Left ventricle myocardium inferior (tissue), 1 donor: ENCODE results near the gene PEX11A. TPM values are rescaled to one million over a fixed set of nuclear protein-coding genes. Genes with fewer than 3 reads are reported as not detected.

ENCODE experiments used
- DNase-seq: peaks from one replicate; pipeline ENCODE4 v3.0.0-alpha.2; 2020
- H3K27ac ChIP-seq: fragments of 200-600 bp; replicated peaks from 2 replicates; pipeline ENCODE4 v1.8.0; 2021
- H3K27me3 ChIP-seq: fragments of 200-600 bp; 2 replicates; pipeline ENCODE4 v1.8.0; 2021; ENCODE audit warnings: low read depth
- H3K36me3 ChIP-seq: fragments of 200-600 bp; 2 replicates; pipeline ENCODE4 v1.8.0; 2021
- H3K4me1 ChIP-seq: fragments of 200-600 bp; 2 replicates; pipeline ENCODE4 v1.8.0; 2021
- H3K4me3 ChIP-seq: fragments of 200-600 bp; 2 replicates; pipeline ENCODE4 v1.8.0; 2021; ENCODE audit warnings: mild to moderate bottlenecking, moderate library complexity
- H3K9me3 ChIP-seq: fragments of 200-600 bp; replicated peaks from 2 replicates; pipeline ENCODE4 v1.8.0; 2021
- CTCF ChIP-seq: fragments of 200-600 bp; IDR thresholded peaks from 2 replicates; pipeline ENCODE4 v1.8.0; 2021; ENCODE audit warnings: antibody characterized with exemption, mild to moderate bottlenecking, borderline replicate concordance
- intact Hi-C: fragments of 100-400 bp; cut with micrococcal nuclease; formaldehyde crosslinking; loops from one replicate; pipeline ENCODE4 v1.11.0; 2022
- total RNA-seq: library from RNA; stranded (reverse); fragmentation: NEBNext Ultra II Directional; extraction: Animal tissue kit (Norgen Biotek cat#: 25700); gene quantifications from one replicate; pipeline ENCODE4 v1.2.1, GENCODE V29; 2021
- donor health status: DM: no; HTN: yes; CAD: no; lungs with severe emphysema.

PEX11A gene
- total RNA-seq, 1 donor from 2014 or later = 11.4 TPM

- Histone ChIP-seq H3K4me3 (no peak overlapping the region), H3K9me3 (no peaks in the 10 kb centered on the region), H3K36me3 (peaks cover 2% of the 10 kb centered on the region), H3K27ac (no peak overlapping the region), H3K27me3 (no peaks in the 10 kb centered on the region), H3K4me1 (peaks cover 5% of the 10 kb centered on the region)
- no peak for TF ChIP-seq CTCF
- intact Hi-C loops = no loop called here
- no peak for DNase-seq
Measured at GRCh38 chr15:89645680-89646079, 44.9 kb downstream of the PEX11A start.

GRCh38 chr15:89642106-89642505, 48.4 kb downstream of the PEX11A start:
- Histone ChIP-seq H3K36me3 (peaks cover 2% of the 10 kb centered on the region), H3K27ac (peak overlapping the region; percentile 25), H3K27me3 (no peaks in the 10 kb centered on the region), H3K4me1 (peaks cover under 1% of the 10 kb centered on the region), H3K4me3 (no peak overlapping the region), H3K9me3 (no peaks in the 10 kb centered on the region)
- intact Hi-C loops = no loop called here
- TF ChIP-seq CTCF = no peak
- DNase-seq = no peak

- peaks cover 2% of the 10 kb centered on the region for H3K36me3 ChIP-seq
- H3K27me3 ChIP-seq = no peaks in the 10 kb centered on the region
- DNase-seq = no peak
- no peaks in the 10 kb centered on the region for H3K9me3 ChIP-seq
- H3K4me3 ChIP-seq = no peak overlapping the region
- H3K4me1 ChIP-seq = no peaks in the 10 kb centered on the region
- no peak overlapping the region for H3K27ac ChIP-seq
- no peak for TF ChIP-seq CTCF
- intact Hi-C loops = no loop called here
Measured at GRCh38 chr15:89641053-89641452, 49.5 kb downstream of the PEX11A start.

DNA sequence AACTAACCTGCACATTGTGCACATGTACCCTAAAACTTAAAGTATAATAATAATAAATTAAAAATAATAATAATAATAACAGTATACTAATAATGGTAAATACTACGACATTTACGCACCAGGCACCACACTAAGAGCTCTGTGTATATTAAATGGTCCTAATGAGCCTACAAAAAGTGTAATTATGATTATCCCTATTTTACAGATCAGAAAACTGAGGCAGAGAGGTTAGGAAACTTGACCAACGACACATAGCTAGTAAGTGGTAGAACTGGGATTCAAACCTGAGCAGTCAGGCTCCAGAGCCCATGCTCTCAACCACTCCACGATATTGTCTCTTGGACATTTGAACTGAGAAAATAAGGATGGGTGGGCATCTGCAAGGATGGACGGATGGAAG, 50.3 kb downstream of the PEX11A start:
- no peak for TF ChIP-seq CTCF
- no peaks in the 10 kb centered on the region for H3K4me1 ChIP-seq
- no peaks in the 10 kb centered on the region for H3K9me3 ChIP-seq
- H3K36me3 ChIP-seq = peaks cover 2% of the 10 kb centered on the region
- no peak for DNase-seq
- no peak overlapping the region for H3K27ac ChIP-seq
- intact Hi-C loops = no loop called here
- no peaks in the 10 kb centered on the region for H3K27me3 ChIP-seq
- no peak overlapping the region for H3K4me3 ChIP-seq

DNA sequence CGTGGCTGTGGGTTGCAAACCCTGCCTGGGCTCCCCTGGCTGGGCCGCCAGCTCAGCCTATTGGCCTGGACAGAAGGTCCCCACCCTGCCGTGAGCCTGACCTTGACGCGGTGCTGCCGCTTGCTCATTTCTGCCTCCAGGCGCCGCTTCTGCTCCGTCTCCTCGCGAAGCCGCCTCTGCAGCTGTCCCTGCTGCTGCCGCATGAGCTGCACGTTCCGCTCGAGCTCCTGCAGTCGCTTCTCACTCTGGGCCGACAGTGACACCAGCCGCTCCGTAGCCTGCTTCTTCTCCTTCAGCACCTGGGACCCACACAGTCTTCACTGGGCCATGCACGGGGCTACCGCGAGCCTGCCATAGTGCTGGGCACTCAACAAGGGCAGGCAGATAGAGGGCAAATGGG, 57.0 kb downstream of the PEX11A start:
- Histone ChIP-seq H3K4me1 (no peaks in the 10 kb centered on the region), H3K27ac (no peak overlapping the region), H3K36me3 (peaks cover 46% of the 10 kb centered on the region), H3K4me3 (no peak overlapping the region), H3K9me3 (no peaks in the 10 kb centered on the region), H3K27me3 (no peaks in the 10 kb centered on the region)
- DNase-seq = no peak
- intact Hi-C loops = no loop called here
- TF ChIP-seq CTCF = no peak
